IMR-90 (cell line): ENCODE data around the gene TBRG4. TPM values are rescaled to one million over a fixed set of nuclear protein-coding genes. Genes with fewer than 3 reads are reported as not detected.

Experiments
- ATAC-seq: fragments of 200-7000 bp; cut with Tn5 transposase; 2 replicates; pipeline ENCODE4 v1.9.1; 2020; ENCODE audit warnings: low read depth, mild to moderate bottlenecking, moderate library complexity
- BruUV-seq: library from RNA; stranded (reverse); fragments of 400-500 nt; replicated peaks from 2 replicates; lab custom pipeline; 2021; lab: Mats Ljungman, UMichigan
- CTCF ChIA-PET: fragments of 300-600 bp; formaldehyde crosslinking; extraction: SDS; loops from one replicate; lab custom pipeline; 2021; ENCODE audit warnings: antibody characterized with exemption; lab: Yijun Ruan, JAX
- POLR2A ChIA-PET: fragments of 300-600 bp; sonication (Branson Sonifier 250); formaldehyde crosslinking; loops from one replicate; lab custom pipeline; 2022; ENCODE audit warnings: antibody characterized with exemption; ENCODE audit not compliant: unreplicated experiment; lab: Charles Lee
- DNase-seq: peaks from one replicate; pipeline ENCODE4 v3.0.0; 2013
- H2AFZ ChIP-seq: replicated peaks from 2 replicates; pipeline ENCODE3; 2013; ENCODE audit warnings: low read length, mild to moderate bottlenecking; ENCODE audit not compliant: poor library complexity
- H2AK5ac ChIP-seq: 2 replicates; pipeline ENCODE4 v1.6.1; 2013; ENCODE audit warnings: low read depth, low read length, inconsistent platforms
- H2AK9ac ChIP-seq: replicated peaks from 2 replicates; pipeline ENCODE3; 2013; ENCODE audit warnings: mild to moderate bottlenecking, low read depth, low read length, moderate library complexity; ENCODE audit not compliant: poor library complexity
- H2BK120ac ChIP-seq: 2 replicates; pipeline ENCODE4 v1.6.1; 2013; ENCODE audit warnings: low read depth, low read length, inconsistent platforms
- H2BK15ac ChIP-seq: 3 replicates; pipeline ENCODE4 v1.6.1; 2013; ENCODE audit warnings: low read depth, low read length, inconsistent platforms
- H2BK20ac ChIP-seq: 2 replicates; pipeline ENCODE4 v1.6.1; 2013; ENCODE audit warnings: low read depth, mild to moderate bottlenecking, inconsistent platforms, low read length, moderate library complexity
- H2BK5ac ChIP-seq: 2 replicates; pipeline ENCODE4 v1.6.1; 2013; ENCODE audit warnings: mild to moderate bottlenecking, low read depth, low read length, inconsistent platforms; ENCODE audit not compliant: poor library complexity, severe bottlenecking
- H3K14ac ChIP-seq: replicated peaks from 2 replicates; pipeline ENCODE4 v1.6.1; 2013; ENCODE audit warnings: low read depth, low read length, inconsistent platforms
- H3K18ac ChIP-seq: 2 replicates; pipeline ENCODE4 v1.6.1; 2013; ENCODE audit warnings: low read depth, low read length, control low read depth
- H3K23ac ChIP-seq: 2 replicates; pipeline ENCODE4 v1.6.1; 2013; ENCODE audit warnings: low read depth, low read length, inconsistent platforms
- H3K27ac ChIP-seq: 2 replicates; pipeline ENCODE4 v1.5.1; 2013; ENCODE audit warnings: mild to moderate bottlenecking, control low read depth, low read length; ENCODE audit not compliant: insufficient read depth
- H3K27me3 ChIP-seq: 2 replicates; pipeline ENCODE4 v1.6.1; 2013; ENCODE audit warnings: low read length; ENCODE audit not compliant: control insufficient read depth, insufficient read depth
- H3K36me3 ChIP-seq: 2 replicates; pipeline ENCODE4 v1.6.1; 2013; ENCODE audit warnings: low read length, mixed read lengths; ENCODE audit not compliant: control insufficient read depth, insufficient read depth
- H3K4ac ChIP-seq: 2 replicates; pipeline ENCODE4 v1.6.1; 2013; ENCODE audit warnings: low read depth, low read length, inconsistent platforms
- H3K4me1 ChIP-seq: 2 replicates; pipeline ENCODE4 v1.6.1; 2013; ENCODE audit warnings: low read length, mixed read lengths; ENCODE audit not compliant: control insufficient read depth, insufficient read depth
- H3K4me2 ChIP-seq: 2 replicates; pipeline ENCODE4 v1.6.1; 2013; ENCODE audit warnings: low read depth, mild to moderate bottlenecking, control low read depth, low read length, moderate library complexity
- H3K4me3 ChIP-seq: 2 replicates; pipeline ENCODE4 v1.5.1; 2013; ENCODE audit warnings: low read depth, mild to moderate bottlenecking, control low read depth, low read length, moderate library complexity; ENCODE audit not compliant: insufficient read depth
- H3K56ac ChIP-seq: 2 replicates; pipeline ENCODE4 v1.6.1; 2013; ENCODE audit warnings: low read length, inconsistent platforms; ENCODE audit not compliant: insufficient read depth; ENCODE audit errors: extremely low read depth
- H3K79me1 ChIP-seq, 2 experiments: 2 replicates each; pipeline ENCODE4 v1.6.1; 2013; ENCODE audit warnings: low read length in 2 of 2, inconsistent platforms in 1 of 2, low read depth in 1 of 2
- H3K9ac ChIP-seq: 2 replicates; pipeline ENCODE4 v1.6.1; 2013; ENCODE audit warnings: low read depth, low read length, control low read depth
- H3K9me1 ChIP-seq: 2 replicates; pipeline ENCODE4 v1.6.1; 2013; ENCODE audit warnings: low read length, inconsistent platforms; ENCODE audit not compliant: insufficient read depth
- H3K9me3 ChIP-seq: 2 replicates; pipeline ENCODE4 v1.6.1; 2013; ENCODE audit warnings: low read length; ENCODE audit not compliant: control insufficient read depth, insufficient read depth
- H4K20me1 ChIP-seq: 2 replicates; pipeline ENCODE4 v1.6.1; 2013; ENCODE audit warnings: low read length, inconsistent platforms; ENCODE audit not compliant: insufficient read depth
- H4K5ac ChIP-seq: 2 replicates; pipeline ENCODE4 v1.6.1; 2013; ENCODE audit warnings: mild to moderate bottlenecking, low read depth, low read length, control low read depth
- H4K8ac ChIP-seq, 2 experiments: 2 replicates each; pipeline ENCODE4 v1.6.1; 2013; ENCODE audit warnings: low read depth in 2 of 2, low read length in 2 of 2, control low read depth in 1 of 2, inconsistent platforms in 1 of 2
- H4K91ac ChIP-seq: 2 replicates; pipeline ENCODE4 v1.6.1; 2013; ENCODE audit warnings: low read depth, low read length, inconsistent platforms; ENCODE audit not compliant: insufficient read depth
- BHLHE40 ChIP-seq: fragments of 150-350 bp; IDR thresholded peaks from 2 replicates; pipeline ENCODE4 v1.6.1; 2016; ENCODE audit warnings: mild to moderate bottlenecking, low read depth, low read length
- CEBPB ChIP-seq: IDR thresholded peaks from 2 replicates; pipeline ENCODE4 v1.6.1; 2012; ENCODE audit warnings: low read depth, low read length, improper control_type of control experiment
- CHD1 ChIP-seq: IDR thresholded peaks from 2 replicates; pipeline ENCODE4 v1.6.1; 2012; ENCODE audit warnings: low read depth, low read length, improper control_type of control experiment
- CTCF ChIP-seq: conservative IDR thresholded peaks from 2 replicates; pipeline ENCODE4 v1.5.1; 2012; ENCODE audit warnings: mild to moderate bottlenecking, low read depth, low read length, improper control_type of control experiment
- FOS ChIP-seq: fragments of 150-350 bp; IDR thresholded peaks from 2 replicates; pipeline ENCODE4 v1.6.1; 2016; ENCODE audit warnings: low read depth, low read length
- MAFK ChIP-seq: IDR thresholded peaks from 2 replicates; pipeline ENCODE4 v1.6.1; 2012; ENCODE audit warnings: low read depth, low read length, improper control_type of control experiment
- MAZ ChIP-seq: IDR thresholded peaks from 2 replicates; pipeline ENCODE4 v1.6.1; 2012; ENCODE audit warnings: low read depth, mild to moderate bottlenecking, low read length, improper control_type of control experiment, moderate library complexity, borderline replicate concordance
- MXI1 ChIP-seq: IDR thresholded peaks from 2 replicates; pipeline ENCODE4 v1.6.1; 2012; ENCODE audit warnings: low read depth, mild to moderate bottlenecking, low read length, moderate library complexity, borderline replicate concordance
- NFE2L2 ChIP-seq: fragments of 150-350 bp; IDR thresholded peaks from 2 replicates; pipeline ENCODE4 v1.6.1; 2016; ENCODE audit warnings: low read depth, mild to moderate bottlenecking, low read length
- POLR2A ChIP-seq: IDR thresholded peaks from 2 replicates; pipeline ENCODE4 v1.6.1; 2012; ENCODE audit warnings: mild to moderate bottlenecking, low read depth, low read length
- RAD21 ChIP-seq: IDR thresholded peaks from 2 replicates; pipeline ENCODE4 v1.6.1; 2012; ENCODE audit warnings: low read length, improper control_type of control experiment
- RCOR1 ChIP-seq: IDR thresholded peaks from 2 replicates; pipeline ENCODE4 v1.6.1; 2012; ENCODE audit warnings: mild to moderate bottlenecking, low read length, improper control_type of control experiment; ENCODE audit not compliant: insufficient replicate concordance
- RFX5 ChIP-seq: IDR thresholded peaks from 2 replicates; pipeline ENCODE4 v1.8.0; 2012; ENCODE audit warnings: low read depth, mild to moderate bottlenecking, low read length, moderate library complexity
- SMC3 ChIP-seq: fragments of 150-350 bp; IDR thresholded peaks from 2 replicates; pipeline ENCODE4 v1.6.1; 2016; ENCODE audit warnings: low read depth, mild to moderate bottlenecking, antibody characterized with exemption, low read length, moderate library complexity
- WGBS, 2 experiments: methylation state at CpG; one replicate each; pipeline versions ENCODE4 v1.1.5 to v1.1.7; 2013; ENCODE audit warnings: missing lambda C conversion rate in 2 of 2; ENCODE audit not compliant: insufficient read length in 1 of 2; ENCODE audit errors: extremely low coverage in 2 of 2; 5-methylcytosine and 5-hydroxymethylcytosine counted together
- dilution Hi-C: fragments of 300-500 bp; cut with HindIII; formaldehyde crosslinking; loops from one replicate; pipeline ENCODE4 v1.14.3; 2018; ENCODE audit warnings: low sequenced_read_pairs; ENCODE audit not compliant: unreplicated experiment
- in situ Hi-C: fragments of 300-500 bp; cut with MboI; formaldehyde crosslinking; loops from 3 replicates; pipeline ENCODE4 v1.14.3; 2019; ENCODE audit warnings: low sequenced_read_pairs, inconsistent platforms, mixed read lengths
- intact Hi-C: fragments of 100-400 bp; cut with micrococcal nuclease; formaldehyde crosslinking; loops from 2 replicates; pipeline ENCODE4 v1.10.0; 2022
- polyA plus RNA-seq, 3 experiments: library from polyadenylated mRNA; depleted of rRNA; stranded (reverse); fragments of >200 nt; gene quantifications; 2 replicates each; pipeline ENCODE4 v1.2.3, GENCODE V29; 2012; ENCODE audit warnings: low replicate concordance in 1 of 3
- total RNA-seq: library from RNA; depleted of rRNA; stranded (reverse); fragments of >200 nt; gene quantifications from 2 replicates; pipeline ENCODE4 v1.2.3, GENCODE V29; 2012
- TF ChIP-seq, protein P1 (sequence below): fragments of 150-350 bp; IDR thresholded peaks from 2 replicates; pipeline ENCODE4 v1.6.1; 2017; ENCODE audit warnings: mild to moderate bottlenecking, antibody characterized with exemption, low read length, low read depth

TBRG4 gene
- total and polyA plus RNA-seq, 2 of the 4 experiments (the other 2 are of a cell fraction), result 71.6 to 77.6 TPM

DNA sequence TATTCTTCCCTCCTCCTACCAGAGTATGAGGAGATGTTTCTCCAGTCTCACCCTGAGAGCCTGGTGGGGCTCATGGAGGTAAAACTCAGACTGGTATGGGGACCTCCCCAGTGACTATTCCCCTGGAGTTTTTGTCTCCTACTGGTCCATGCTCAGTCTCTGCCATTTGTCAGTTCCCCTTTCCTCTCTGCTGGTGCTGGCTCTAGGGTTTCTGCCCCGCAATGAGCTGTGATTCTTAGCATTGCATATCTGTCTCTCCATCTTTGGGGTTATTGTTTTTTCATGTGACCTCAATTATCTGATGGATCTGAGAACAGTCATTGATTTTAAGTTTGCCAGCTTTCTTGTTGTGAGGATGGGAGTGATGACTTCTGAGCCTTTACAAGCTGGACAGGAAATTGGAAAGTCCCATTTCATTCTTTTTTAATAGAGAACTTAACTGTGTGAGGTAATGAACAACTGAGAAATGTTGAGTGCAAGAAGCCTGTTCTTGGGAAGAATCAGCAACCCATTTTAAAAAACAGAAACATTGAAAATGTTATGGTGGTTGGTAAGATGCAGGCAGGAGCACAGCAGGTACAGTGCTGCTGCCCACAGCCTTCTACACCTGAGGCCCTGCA lies 49.6 kb downstream of the TBRG4 start:
- Histone ChIP-seq H2AFZ (no peak overlapping the region), H3K9me3 (no peaks in the 10 kb centered on the region), H2BK5ac (no peak overlapping the region), H4K5ac (no peak overlapping the region), H3K27ac (no peak overlapping the region), H3K23ac (no peak overlapping the region), H2AK9ac (no peak overlapping the region), H4K91ac (no peak overlapping the region), H3K9me1 (peaks cover 22% of the 10 kb centered on the region), H2BK15ac (no peak overlapping the region), H3K4me2 (no peak overlapping the region), H3K4me3 (no peak overlapping the region), H3K27me3 (no peaks in the 10 kb centered on the region), H3K14ac (no peak overlapping the region), H2BK120ac (no peak overlapping the region), H4K20me1 (peaks cover 25% of the 10 kb centered on the region), H3K79me1 (peaks cover 36 to 81% of the 10 kb centered on the region in 2 experiments), H4K8ac (no peak overlapping the region), H3K18ac (no peak overlapping the region), H2AK5ac (no peak overlapping the region), H3K4ac (no peak overlapping the region), H3K36me3 (peaks cover 22% of the 10 kb centered on the region), H3K4me1 (peaks cover 1% of the 10 kb centered on the region), H3K9ac (no peak overlapping the region), H3K56ac (no peak overlapping the region), H2BK20ac (no peak overlapping the region)
- ChIA-PET POLR2A (no interaction called here), CTCF (no interaction called here)
- no CpG with 5 or more reads among the region's 1 CpG for WGBS, 2 experiments
- no peak for DNase-seq
- no peak for TF ChIP-seq MAFK
- no peak for TF ChIP-seq CTCF
- no peak for TF ChIP-seq RFX5
- TF ChIP-seq, protein P1, sequence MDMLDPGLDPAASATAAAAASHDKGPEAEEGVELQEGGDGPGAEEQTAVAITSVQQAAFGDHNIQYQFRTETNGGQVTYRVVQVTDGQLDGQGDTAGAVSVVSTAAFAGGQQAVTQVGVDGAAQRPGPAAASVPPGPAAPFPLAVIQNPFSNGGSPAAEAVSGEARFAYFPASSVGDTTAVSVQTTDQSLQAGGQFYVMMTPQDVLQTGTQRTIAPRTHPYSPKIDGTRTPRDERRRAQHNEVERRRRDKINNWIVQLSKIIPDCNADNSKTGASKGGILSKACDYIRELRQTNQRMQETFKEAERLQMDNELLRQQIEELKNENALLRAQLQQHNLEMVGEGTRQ, result no peak
- no peak for TF ChIP-seq CEBPB
- no peak for TF ChIP-seq FOS
- no peak for TF ChIP-seq RCOR1
- TF ChIP-seq SMC3, result no peak
- TF ChIP-seq MXI1, result no peak
- TF ChIP-seq POLR2A, result no peak
- TF ChIP-seq BHLHE40, result no peak
- TF ChIP-seq MAZ, result no peak
- TF ChIP-seq CHD1, result no peak
- TF ChIP-seq NFE2L2, result no peak
- TF ChIP-seq RAD21, result no peak
- dilution Hi-C loops (no loop called here), intact Hi-C loops (no loop called here), in situ Hi-C loops (no loop called here)
- ATAC-seq, result no peak
- no TSS peak for BruUV-seq
